Fibroblast of upper back skin (primary cell): Measurements from ENCODE around the gene URI1.
"Not testable (repeated sequence)": the region's sequence is repeated elsewhere in the genome, so short reads cannot be mapped to it uniquely, and the experiment has no call there.

Source experiments
- DNase-seq: peaks from one replicate; pipeline ENCODE4 v3.0.0-alpha.2; 2013

The URI1 gene, protein sequence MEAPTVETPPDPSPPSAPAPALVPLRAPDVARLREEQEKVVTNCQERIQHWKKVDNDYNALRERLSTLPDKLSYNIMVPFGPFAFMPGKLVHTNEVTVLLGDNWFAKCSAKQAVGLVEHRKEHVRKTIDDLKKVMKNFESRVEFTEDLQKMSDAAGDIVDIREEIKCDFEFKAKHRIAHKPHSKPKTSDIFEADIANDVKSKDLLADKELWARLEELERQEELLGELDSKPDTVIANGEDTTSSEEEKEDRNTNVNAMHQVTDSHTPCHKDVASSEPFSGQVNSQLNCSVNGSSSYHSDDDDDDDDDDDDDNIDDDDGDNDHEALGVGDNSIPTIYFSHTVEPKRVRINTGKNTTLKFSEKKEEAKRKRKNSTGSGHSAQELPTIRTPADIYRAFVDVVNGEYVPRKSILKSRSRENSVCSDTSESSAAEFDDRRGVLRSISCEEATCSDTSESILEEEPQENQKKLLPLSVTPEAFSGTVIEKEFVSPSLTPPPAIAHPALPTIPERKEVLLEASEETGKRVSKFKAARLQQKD

DNA sequence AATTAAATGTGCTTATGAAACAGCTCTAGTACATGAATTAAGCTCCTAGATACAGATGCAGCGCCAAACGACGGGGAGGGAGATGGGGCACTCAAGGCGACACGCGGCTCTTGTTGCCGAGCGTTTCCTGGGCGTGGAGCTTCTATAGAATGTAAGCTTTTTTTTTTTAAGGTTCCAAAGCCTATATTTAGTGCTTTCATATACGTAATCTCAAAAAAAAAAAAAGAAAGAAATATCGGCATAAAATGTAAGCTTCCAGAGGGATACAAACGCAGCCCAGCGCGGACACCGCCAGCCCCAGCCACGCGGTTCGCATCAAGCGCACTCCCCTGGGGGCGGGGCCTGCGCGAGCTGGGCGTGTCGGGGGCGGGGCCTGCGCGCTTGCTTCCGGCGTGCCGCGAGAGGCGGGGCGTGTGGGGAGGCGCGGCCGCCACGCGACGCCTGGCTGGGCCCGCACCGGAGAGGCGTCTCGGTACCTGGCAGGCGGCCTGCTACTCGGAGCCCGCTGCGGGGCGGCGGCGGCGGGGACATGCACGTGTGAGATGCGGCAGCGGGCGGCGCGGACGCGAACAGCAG, at the start of gene URI1:
Gene URI1, plus strand, starts transcription at position 412 of the 576 bp plus-strand sequence. CDS start 309 bp downstream, outside the sequence.
- peak; percentile 82 for DNase-seq

DNA sequence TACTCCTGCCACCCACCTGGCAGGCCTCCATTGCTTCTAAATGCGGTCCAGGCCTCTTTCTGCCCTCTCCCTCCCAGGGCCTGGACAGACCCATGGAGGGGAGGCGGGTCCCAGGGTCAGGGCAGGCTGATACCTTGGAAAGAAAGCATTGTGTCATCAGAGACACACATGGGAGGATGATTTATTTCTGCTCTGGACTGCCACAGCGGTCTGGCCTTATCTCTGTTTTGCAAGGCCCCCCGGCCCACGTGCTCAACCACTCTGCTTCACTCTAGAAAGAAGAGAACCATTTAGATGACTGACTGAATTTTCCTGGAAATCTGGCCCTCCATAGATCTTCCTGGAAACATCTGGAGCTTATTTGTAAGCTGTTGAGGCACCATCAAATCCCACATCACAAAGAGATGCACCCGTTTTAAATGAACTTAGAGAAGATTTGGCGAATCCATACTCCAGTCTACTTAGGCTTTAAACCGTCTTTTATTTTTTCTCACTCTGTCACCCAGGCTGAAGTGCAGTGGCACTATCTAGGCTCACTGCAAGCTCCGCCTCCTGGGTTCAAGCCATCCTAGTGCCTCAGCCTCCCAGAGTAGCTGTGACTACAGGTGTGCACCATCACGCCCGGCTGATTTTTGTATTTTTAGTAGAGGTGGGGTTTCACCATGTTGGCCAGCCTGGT, 48.3 kb upstream of the URI1 start:
- no peak for DNase-seq

DNA sequence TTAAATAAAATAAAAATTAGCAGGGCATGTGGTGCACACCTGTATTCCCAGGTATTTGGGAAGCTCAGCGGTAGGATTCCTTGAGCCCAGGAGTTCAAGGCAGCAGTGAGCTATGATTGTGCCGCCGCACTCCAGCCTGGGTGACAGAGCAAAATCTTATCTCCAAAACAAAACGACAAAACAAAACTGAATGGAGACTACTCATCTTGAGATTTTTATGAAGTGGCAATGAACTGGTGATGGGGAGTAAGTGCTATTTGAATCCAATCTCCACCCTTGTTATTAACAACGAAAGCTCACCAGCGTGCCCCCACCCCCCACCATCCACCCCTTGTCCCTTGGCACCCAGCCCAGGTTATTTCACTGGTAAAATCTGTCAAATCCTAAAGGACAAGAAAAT, 45.2 kb upstream of the URI1 start:
- no peak for DNase-seq

DNA sequence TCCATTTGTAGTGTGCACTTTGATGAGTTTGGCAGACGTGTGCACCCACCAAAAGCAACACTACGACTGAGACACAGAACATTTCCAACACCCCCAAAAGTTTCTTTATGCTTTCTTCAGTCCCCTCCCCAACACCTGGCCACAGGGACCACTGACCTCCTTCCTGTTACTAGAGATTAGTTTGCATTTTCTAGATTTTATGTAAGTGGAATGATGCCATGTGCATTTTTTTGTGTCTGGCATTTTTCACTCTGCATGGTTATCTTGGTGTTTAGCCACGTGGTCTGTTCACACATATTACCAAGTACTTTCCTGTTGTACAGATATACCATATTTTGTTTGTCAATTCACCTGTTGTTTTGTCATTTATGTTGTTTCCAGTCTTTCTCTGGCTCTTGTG, 44.6 kb upstream of the URI1 start:
- no peak for DNase-seq

DNA sequence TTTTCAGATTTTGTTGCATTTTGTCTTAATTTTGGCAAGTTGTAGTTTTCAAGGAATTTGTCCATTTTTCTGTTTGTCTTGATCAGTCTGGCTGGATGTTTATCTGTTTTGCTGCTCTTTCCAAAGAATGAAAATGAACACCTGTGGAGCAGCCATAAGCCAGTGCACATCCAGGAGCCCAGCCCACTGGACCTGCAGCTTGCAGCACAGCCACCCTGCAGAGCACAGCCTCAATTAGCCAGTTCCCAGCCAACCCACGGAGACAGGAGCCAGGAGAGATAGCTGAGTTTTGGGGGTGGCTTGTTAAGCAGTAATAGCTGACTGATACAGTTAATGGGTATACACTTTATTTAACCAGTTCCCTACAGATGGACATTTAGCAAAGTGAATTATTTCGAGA, 38.0 kb upstream of the URI1 start:
- DNase-seq, result no peak

DNA sequence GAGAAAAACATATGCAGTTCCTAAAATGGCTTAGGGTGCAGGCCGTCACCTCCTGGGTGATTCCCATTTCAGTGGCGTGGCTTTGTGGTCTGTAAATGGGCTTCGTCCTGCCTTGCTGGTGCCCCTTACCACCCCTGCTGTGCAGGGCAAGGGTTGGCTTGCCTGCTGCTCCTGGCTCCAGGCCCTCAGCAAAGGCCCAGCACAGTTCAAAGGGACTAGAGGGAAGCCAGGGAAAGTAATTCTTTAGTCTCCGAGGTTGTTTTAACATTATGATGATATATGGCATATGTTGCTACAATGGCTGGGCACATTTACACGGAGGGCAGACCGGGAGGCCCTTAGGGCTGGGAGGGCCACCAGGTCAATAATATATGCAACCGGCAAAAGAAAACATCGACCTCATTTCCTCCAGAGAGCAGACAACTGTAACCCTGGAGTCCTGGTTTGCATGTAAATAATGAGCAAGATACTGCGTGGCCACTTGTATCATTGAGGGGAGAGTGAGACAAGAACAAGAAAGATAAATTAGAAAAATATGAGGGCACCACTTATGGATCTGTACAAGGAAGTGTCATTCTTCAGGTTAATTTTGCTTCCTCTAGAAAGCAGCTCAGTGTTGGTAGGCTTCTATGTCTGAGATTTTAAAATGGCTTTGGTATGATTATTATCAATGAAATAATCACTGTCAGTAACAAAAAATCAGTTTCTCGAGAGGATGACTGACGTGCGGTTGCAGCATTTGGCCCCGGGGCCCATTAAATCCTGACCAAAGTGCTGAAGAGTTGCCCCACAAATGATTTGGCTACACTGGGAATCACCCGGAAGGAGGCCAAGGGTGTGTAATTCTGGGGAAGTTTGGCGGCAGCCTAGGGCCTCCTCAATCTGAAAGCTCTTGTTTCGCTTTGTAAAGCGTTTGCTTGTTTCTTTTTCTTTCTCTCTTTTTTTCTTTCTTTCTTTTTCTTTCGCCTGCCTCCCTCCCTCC, 32.8 kb upstream of the URI1 start:
- no peak for DNase-seq

DNA sequence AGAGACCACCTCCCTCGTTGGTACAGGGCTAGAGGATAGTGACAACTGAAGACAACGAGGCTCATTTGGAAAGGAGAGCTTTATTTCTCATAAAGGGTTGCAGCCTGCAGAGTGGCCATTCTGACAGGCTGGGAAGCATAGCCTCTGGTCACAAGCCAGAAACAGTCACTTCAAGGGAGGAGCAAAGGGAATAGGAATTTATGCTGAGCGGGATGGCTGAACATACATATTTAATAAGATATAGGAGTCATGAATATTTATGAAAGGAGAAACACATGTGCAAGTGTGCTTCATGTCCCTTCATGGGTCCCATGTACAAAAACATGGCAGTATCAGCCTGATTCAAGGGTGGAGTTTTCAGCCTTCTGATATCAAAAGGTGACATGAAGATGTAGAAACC, 27.1 kb upstream of the URI1 start:
- no peak for DNase-seq

DNA sequence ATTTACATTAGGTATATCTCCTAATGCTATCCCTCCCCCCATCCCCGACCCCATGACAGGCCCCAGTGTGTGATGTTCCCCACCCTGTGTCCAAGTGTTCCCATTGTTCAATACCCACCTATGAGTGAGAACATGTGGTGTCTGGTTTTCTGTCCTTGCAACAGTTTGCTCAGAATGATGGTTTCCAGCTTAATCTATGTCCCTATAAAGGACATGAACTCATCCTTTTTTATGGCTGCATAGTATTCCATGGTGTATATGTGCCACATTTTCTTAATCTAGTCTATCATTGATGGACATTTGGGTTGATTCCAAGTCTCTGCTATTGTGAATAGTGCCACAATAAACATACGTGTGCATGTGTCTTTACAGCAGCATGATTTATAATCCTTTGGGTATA, 26.2 kb upstream of the URI1 start:
- DNase-seq, result not testable (repeated sequence)

DNA sequence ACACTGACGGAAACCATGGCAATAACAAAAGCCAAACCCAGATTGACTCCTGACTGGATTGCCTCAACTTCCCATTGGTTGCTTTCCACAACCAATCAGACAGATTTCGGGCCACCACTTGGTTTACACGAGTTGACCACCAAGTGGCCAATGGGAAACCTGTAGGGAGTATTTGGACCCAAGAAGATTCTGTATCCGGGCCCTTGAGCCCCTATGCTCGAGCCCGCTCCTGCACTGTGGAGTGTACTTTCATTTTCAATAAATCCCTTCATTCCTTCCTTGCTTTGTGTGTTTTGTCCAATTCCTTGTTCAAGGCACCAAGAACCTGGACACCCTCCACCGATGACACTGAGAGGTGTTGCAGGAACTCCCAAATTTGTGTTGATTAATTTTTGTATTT, 24.1 kb upstream of the URI1 start:
- no peak for DNase-seq

DNA sequence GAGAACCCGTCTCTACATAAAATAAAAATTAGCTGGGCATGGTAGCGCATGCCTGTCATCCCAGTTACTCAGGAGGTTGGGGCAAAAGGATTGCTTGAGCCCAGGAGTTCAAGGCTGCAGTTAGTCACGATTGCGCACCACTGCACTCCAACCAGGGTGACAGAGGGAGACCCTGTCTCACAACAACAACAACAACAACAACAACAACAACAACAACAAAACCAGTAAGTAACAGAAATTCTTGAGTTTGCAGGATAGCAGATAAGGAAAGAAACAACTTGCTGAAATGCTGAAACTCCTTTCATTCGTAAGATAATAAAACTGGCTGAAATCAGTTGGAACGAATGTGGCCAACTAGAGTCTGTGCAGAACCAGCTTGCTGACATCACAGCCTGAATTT, 23.1 kb upstream of the URI1 start:
- no peak for DNase-seq

DNA sequence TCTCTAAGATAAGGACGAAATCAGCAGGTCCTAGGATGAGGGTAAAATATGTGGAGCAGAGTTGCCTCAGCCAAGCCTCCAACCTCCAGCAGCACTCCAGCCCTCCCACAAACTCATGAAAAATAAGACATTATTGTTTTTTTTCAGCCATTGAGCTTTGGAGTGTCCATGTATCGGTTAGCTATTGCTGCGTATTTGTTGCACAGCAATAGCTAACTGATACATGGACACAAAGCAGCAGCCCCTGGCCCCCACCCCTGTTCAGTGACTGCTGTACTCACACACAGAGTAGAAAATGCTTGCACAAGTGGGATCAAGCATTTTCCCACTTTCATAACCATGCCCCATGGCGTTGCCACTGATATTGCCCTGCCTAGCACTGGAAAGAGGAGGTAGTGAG, 19.1 kb upstream of the URI1 start:
- no peak for DNase-seq

DNA sequence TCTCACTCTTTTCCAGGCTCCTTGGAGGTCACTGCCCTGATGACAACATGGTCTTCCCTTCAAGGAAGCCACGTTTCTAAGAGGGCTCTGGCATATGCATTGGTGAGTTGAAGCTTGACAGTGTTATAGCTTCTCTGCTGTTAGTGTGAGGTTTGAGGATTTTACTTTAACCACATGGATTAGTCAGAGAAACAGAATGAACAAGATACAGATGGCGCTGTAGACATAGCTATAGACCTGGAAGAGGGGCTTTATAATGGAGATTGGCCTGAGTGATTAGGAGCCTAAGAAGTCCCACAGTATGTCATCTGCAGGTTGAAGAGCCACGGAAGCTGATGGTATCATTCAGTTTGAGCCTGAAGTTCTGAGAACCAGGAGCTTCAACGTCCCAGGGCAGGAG, 18.4 kb upstream of the URI1 start:
- DNase-seq, result peak; percentile 8

DNA sequence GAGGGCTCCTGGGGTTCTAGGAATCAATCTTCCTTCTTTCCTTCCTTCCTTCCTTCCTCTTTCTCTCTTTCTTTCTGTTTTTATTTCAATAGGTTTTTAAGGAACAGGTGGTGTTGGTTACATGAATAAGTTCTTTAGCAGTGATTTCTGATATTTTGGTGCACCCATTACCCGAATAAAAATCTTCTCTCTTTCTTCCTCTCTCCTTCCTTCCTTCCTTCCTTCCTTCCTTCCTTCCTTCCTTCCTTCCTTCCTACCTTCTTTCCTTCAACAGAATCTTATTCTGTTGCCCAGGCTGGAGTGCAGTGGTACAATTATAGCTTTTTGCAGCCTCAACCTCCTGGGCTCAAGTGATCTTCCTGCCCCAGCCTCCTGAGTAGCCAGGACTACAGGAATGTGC, 16.0 kb upstream of the URI1 start:
- no peak for DNase-seq

DNA sequence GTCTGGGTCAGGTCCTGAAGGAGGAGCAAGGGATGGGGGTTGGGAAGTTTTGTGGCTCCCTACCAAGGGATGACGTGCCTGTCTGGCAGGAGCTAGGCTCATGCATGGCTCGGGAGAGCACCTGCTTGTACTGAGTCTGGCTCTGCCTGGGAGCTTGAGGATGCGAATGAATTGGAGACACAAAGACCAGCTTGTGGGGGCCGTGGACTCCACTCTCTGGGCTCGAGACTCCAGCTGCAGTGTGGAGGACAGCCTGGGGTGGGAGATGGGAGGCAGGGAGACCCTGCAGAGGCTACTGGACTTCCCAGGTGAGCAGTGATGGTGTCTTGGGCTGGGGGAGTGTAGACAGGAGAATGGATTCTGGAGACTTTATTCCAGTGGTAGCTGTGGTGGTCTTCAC, 15.2 kb upstream of the URI1 start:
- DNase-seq, result no peak

DNA sequence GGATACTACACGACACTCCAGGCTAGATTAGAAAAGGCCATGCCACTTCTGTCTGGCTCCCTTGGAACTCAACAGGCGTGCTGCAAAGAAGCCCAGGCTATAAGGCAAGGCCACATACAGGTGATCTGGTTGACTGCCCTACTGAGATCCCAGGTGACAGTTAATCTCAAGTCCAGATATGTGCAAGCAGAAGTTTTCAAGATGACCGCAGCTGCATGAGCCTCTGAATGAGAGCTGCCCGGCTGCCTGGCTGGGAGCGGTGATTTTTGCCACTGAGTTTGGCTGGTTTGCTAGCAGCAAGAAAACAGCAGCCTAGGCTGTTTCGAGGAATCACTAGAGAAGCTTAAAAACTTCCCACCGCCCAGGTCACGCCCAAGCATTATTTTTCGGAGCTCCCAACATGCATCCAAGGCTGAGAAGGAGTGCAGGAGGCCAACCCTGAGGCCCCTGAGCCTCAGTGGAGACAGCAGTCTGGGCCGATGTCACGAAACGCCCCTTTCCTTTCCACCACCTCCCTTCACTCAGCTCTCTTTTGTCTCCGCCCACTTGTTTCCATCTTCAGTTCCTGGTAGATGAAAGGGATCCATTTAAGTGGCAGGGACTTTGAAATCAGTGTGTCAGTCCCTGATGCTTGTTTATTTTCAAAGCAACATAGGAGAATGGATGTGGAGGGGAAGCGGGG, 14.0 kb upstream of the URI1 start:
- no peak for DNase-seq

DNA sequence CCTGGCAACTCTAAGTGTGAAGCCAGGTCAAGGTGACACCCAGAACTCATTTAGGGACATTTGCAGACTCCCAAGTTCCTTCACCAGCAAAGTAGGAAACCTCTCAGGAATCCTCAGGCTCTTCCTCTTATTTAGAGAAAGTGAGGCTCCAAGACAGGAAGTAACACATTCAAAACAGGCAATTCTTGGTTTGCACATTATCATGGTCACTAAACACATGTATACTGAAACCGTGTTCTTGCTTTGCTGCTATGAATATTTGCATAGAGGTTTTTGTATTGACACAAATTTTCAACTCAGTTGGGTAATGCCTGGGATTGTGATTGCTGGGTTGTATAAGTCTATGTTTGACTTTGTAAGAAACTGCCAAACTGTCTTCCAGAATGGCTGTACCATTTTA, 13.2 kb upstream of the URI1 start:
- DNase-seq, result no peak

DNA sequence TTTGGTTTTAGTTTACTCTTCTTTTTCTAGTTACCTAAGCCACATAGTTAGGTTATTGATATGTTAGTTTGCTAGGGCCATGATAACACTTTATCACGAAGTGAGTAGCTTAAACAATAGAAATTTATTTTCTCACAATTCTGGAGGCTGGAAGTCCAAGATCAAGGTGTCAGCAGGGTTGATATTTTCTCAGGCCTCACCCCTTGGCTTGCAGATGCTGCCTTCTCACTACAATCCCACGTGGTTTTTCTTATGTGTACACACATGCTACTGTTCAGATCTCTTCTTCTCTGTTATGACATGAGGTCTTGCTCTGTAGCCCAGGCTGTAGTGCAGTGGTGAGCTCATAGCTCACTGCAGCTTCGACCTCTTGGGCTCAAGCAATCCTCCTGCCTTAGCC, 7.8 kb upstream of the URI1 start:
- no peak for DNase-seq

DNA sequence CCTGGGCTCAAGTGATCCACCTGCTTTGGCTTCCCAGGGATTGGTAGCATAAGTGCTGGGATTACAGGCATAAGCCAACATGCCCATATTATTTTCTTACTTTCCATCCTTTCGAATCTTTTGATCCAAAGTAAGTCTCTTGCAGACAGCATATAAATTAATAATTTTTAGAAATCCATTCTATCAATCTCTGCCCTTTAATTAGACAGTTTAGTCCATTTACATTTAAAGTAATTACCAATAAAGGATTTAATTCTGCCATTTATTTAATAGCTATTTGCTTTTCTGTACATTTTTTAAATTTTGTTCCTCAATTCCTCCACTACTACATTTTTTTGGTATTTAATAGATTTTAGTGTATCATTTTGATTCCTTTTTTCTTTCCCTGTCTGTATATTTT, 7.3 kb upstream of the URI1 start:
- no peak for DNase-seq

DNA sequence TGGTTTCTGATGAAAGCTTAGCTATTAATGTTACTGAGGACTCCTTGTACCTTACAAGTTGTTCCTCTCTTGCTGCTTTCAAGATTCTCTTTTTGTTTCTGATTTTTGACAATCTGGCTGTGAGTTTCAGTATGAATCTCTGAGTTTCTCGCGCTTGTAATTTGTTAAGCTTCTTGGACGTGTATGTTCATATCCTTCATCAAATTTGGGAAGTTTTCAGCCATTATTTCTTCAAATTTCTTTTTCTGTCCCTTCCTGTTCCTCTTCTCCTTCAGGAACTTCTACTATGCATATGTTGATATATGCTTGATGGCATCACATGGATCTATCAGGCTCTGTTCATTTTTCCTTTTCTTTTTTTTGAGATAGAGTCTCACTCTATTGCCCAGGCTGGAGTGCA, 5.6 kb upstream of the URI1 start:
- no peak for DNase-seq

DNA sequence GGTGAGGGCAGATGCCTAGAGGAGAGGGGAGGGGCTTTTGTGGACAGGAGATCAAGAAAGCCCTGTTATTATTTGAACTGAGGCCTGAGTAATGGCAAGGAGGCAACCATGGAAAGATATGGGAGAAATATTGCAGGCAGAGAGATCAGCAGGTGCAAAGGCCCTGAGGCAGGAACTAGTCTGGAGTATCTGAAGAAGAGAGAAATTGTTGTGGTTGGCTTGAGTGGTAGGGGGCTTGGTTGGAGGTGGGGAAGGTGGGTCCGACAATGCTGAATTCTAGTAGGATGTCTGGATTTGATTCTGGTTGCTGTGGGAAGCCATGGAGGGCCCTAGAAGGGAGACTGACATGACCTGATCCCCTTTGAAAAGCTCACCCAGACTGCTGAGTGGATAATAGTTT, 2.4 kb upstream of the URI1 start:
- no peak for DNase-seq

DNA sequence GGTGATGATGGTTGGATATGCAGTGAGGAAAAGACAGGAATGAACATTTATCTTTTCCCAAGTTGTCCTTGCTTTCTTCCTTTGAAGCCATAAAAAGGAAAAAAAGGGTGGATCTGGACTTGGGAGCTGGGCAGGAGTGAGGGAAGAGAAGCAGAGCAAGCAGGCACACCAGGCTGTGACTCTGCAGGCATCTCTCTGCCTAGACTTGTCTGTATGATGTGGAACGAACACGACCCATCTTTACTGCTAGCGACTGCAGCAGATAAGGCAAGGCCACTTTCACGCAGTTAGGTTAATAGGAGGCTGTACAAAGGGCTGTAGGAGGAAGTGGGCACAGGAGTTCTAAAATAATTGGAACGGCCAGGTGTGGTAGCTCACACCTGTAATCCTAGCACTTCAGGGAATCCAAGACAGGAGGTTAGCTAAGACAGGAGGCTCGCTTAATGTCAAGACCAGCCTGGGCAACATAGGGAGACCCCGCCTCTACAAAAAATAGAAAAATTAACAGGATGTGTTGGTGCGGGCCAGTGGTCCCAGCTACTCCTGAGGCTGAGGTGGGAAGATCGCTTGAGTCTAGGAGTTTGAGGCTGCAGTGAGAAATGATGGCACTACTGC, 961 bp upstream of the URI1 start:
- DNase-seq, result no peak
